Heart left ventricle (tissue), 13 donors: ENCODE data around the gene BIN2.

Source experiments
- CTCF ChIP-seq, 12 donors: fragments of 200-600 bp; sonication (generic) in 4 of 12; IDR thresholded peaks; one replicate each; pipeline versions ENCODE4 v1.5.0 to v1.8.0; 2018 to 2022; ENCODE audit warnings: antibody characterized with exemption in 12 of 12, mild to moderate bottlenecking in 5 of 12
- POLR2A ChIP-seq, 2 donors: fragments of 450-650 bp; IDR thresholded peaks; one replicate each; pipeline ENCODE4 v1.6.1; 2017; ENCODE audit warnings: antibody characterized with exemption in 2 of 2, mild to moderate bottlenecking in 2 of 2, moderate library complexity in 2 of 2
- donor health status: ischemic (EF 13 %, LVEDD 7.1; RV severe dilation, severe dysfunction).
- donor health status: DM: no; HTN: yes; CAD: no.
- donor health status: DM: no; HTN: no; CAD: no.
- donor health status: ischemic (EF 25% LVEDD 6.9; RV normal size, moderate dysfunction).
- donor health status: ischemic (EF 25% LVEDD 5.7; RV mildly dilated, moderate dysfunction).
- donor health status: ischemic (EF 35%, LVEDD 5.7; RV mildly dilated, moderate dysfunction).
- donor health status: nonischemic (EF 11% LVEDD 7.7; RV severe dilation, severe dysfunction).
- donor health status: DM: yes; HTN: yes; CAD: no.
- donor health status: PGD.
- donor health status: ischemic (EF 29% LVEDD 5.4; RV normal size, mild dysfunction).
- donor health status: nonischemic (EF 23%, LVEDD 6.1; RV moderate dilation, normal function).

DNA sequence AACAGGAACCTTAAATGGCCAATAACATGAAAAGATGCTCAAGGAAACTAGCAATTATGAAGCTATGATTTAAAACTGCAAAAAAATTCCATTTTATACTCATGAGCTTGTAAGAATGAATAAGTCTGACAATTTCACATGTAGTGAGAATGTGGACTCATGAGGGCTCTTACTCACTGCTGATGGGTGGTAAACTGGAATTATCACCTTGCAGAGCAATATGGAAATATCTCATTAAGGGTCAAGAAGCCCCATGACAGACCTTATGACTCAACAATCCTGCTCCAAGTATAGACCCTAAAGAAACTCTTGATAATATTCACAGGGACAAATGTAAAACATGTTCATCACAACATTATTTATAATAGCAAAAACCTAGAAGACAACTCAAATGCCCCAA lies 30.3 kb downstream of the BIN2 start:
- TF ChIP-seq POLR2A (IDR thresholded peaks at IDR 0.05) (no peak), CTCF (IDR thresholded peaks at IDR 0.05) (no peak)
